T-helper 1 cell treated with Interleukin-12 subunit alpha and Interleukin-12 subunit beta and Interleukin-4 antibody, amounts not matched to agents 30 μg/mL and 1 μg/mL, for 36 hours (primary cell): ENCODE measurements around the gene POU3F2.

ENCODE experiments used
- H3K27ac Mint-ChIP-seq: one replicate; pipeline ENCODE4 v1.8.0; 2021; ENCODE audit warnings: mild to moderate bottlenecking, mixed read lengths
- H3K27me3 Mint-ChIP-seq: one replicate; pipeline ENCODE4 v1.8.0; 2021; ENCODE audit warnings: low read depth, mixed read lengths
- H3K36me3 Mint-ChIP-seq: one replicate; pipeline ENCODE4 v1.8.0; 2021; ENCODE audit warnings: low read depth, mixed read lengths
- H3K4me1 Mint-ChIP-seq: one replicate; pipeline ENCODE4 v1.8.0; 2021; ENCODE audit warnings: low read depth, mixed read lengths
- H3K4me3 Mint-ChIP-seq: one replicate; pipeline ENCODE4 v1.8.0; 2021; ENCODE audit warnings: mild to moderate bottlenecking, moderate library complexity, mixed read lengths
- H3K9me3 Mint-ChIP-seq: one replicate; pipeline ENCODE4 v1.8.0; 2021; ENCODE audit warnings: mixed read lengths

The POU3F2 gene

GRCh38 chr6:98845211-98846020, 11.0 kb downstream of the POU3F2 start:
- peaks cover 13% of the 10 kb centered on the region for H3K4me1 Mint-ChIP-seq
- H3K36me3 Mint-ChIP-seq, result peaks cover 2% of the 10 kb centered on the region
- H3K27me3 Mint-ChIP-seq, result peaks cover 89% of the 10 kb centered on the region
- H3K9me3 Mint-ChIP-seq, result no peaks in the 10 kb centered on the region
- peak overlapping the region; percentile 53 for H3K27ac Mint-ChIP-seq
- peak overlapping the region; percentile 67 for H3K4me3 Mint-ChIP-seq

- Mint-ChIP-seq H3K4me3 (peak overlapping the region; percentile 67), H3K4me1 (peaks cover 13% of the 10 kb centered on the region), H3K36me3 (peaks cover 2% of the 10 kb centered on the region), H3K27ac (no peak overlapping the region), H3K9me3 (no peaks in the 10 kb centered on the region), H3K27me3 (peaks cover 89% of the 10 kb centered on the region)
Observed at GRCh38 chr6:98846021-98846380, 11.6 kb downstream of the POU3F2 start.

GRCh38 chr6:98847416-98847778, 13.0 kb downstream of the POU3F2 start:
- Mint-ChIP-seq H3K4me1 (peaks cover 13% of the 10 kb centered on the region), H3K9me3 (no peaks in the 10 kb centered on the region), H3K27me3 (peaks cover 89% of the 10 kb centered on the region), H3K27ac (no peak overlapping the region), H3K36me3 (peaks cover 2% of the 10 kb centered on the region), H3K4me3 (no peak overlapping the region)

GRCh38 chr6:98847779-98848538, 13.6 kb downstream of the POU3F2 start:
- Mint-ChIP-seq H3K27me3 (peaks cover 83% of the 10 kb centered on the region), H3K4me1 (peaks cover 13% of the 10 kb centered on the region), H3K27ac (no peak overlapping the region), H3K9me3 (no peaks in the 10 kb centered on the region), H3K36me3 (peaks cover 2% of the 10 kb centered on the region), H3K4me3 (no peak overlapping the region)

GRCh38 chr6:98848539-98849242, 14.3 kb downstream of the POU3F2 start:
- Mint-ChIP-seq H3K9me3 (no peaks in the 10 kb centered on the region), H3K4me3 (no peak overlapping the region), H3K27me3 (peaks cover 76% of the 10 kb centered on the region), H3K36me3 (peaks cover 2% of the 10 kb centered on the region), H3K4me1 (peaks cover 13% of the 10 kb centered on the region), H3K27ac (no peak overlapping the region)

- no peak overlapping the region for H3K27ac Mint-ChIP-seq
- no peaks in the 10 kb centered on the region for H3K4me1 Mint-ChIP-seq
- H3K36me3 Mint-ChIP-seq, result peaks cover 4% of the 10 kb centered on the region
- no peaks in the 10 kb centered on the region for H3K9me3 Mint-ChIP-seq
- H3K27me3 Mint-ChIP-seq, result no peaks in the 10 kb centered on the region
- H3K4me3 Mint-ChIP-seq, result no peak overlapping the region
Observed at GRCh38 chr6:98864497-98864896, 30.1 kb downstream of the POU3F2 start.

- Mint-ChIP-seq H3K4me1 (no peaks in the 10 kb centered on the region), H3K9me3 (no peaks in the 10 kb centered on the region), H3K27me3 (no peaks in the 10 kb centered on the region), H3K27ac (no peak overlapping the region), H3K36me3 (peaks cover 4% of the 10 kb centered on the region), H3K4me3 (no peak overlapping the region)
Observed at GRCh38 chr6:98871057-98871456, 36.7 kb downstream of the POU3F2 start.

GRCh38 chr6:98871821-98872220, 37.4 kb downstream of the POU3F2 start:
- H3K27ac Mint-ChIP-seq, result no peak overlapping the region
- no peaks in the 10 kb centered on the region for H3K9me3 Mint-ChIP-seq
- H3K27me3 Mint-ChIP-seq, result no peaks in the 10 kb centered on the region
- no peak overlapping the region for H3K4me3 Mint-ChIP-seq
- no peaks in the 10 kb centered on the region for H3K4me1 Mint-ChIP-seq
- no peaks in the 10 kb centered on the region for H3K36me3 Mint-ChIP-seq

GRCh38 chr6:98875375-98875774, 41.0 kb downstream of the POU3F2 start:
- Mint-ChIP-seq H3K36me3 (no peaks in the 10 kb centered on the region), H3K4me3 (no peak overlapping the region), H3K9me3 (no peaks in the 10 kb centered on the region), H3K27ac (no peak overlapping the region), H3K4me1 (peaks cover 3% of the 10 kb centered on the region), H3K27me3 (no peaks in the 10 kb centered on the region)

GRCh38 chr6:98877250-98877649, 42.9 kb downstream of the POU3F2 start:
- peaks cover 8% of the 10 kb centered on the region for H3K4me1 Mint-ChIP-seq
- no peaks in the 10 kb centered on the region for H3K27me3 Mint-ChIP-seq

GRCh38 chr6:98880486-98880885, 46.1 kb downstream of the POU3F2 start:
- H3K4me1 Mint-ChIP-seq, result peaks cover 8% of the 10 kb centered on the region
- no peaks in the 10 kb centered on the region for H3K9me3 Mint-ChIP-seq
- H3K4me3 Mint-ChIP-seq, result no peak overlapping the region
- H3K27me3 Mint-ChIP-seq, result no peaks in the 10 kb centered on the region
- no peak overlapping the region for H3K27ac Mint-ChIP-seq
- peaks cover 3% of the 10 kb centered on the region for H3K36me3 Mint-ChIP-seq

More at GRCh38 chr6:98877250-98877649, 42.9 kb downstream of the POU3F2 start:
- H3K9me3 Mint-ChIP-seq, result no peaks in the 10 kb centered on the region
- H3K36me3 Mint-ChIP-seq, result no peaks in the 10 kb centered on the region
- H3K4me3 Mint-ChIP-seq, result no peak overlapping the region
- H3K27ac Mint-ChIP-seq, result no peak overlapping the region

- Mint-ChIP-seq H3K36me3 (peaks cover 13% of the 10 kb centered on the region), H3K4me1 (peaks cover 5% of the 10 kb centered on the region), H3K4me3 (no peak overlapping the region), H3K27ac (no peak overlapping the region), H3K27me3 (no peaks in the 10 kb centered on the region), H3K9me3 (no peaks in the 10 kb centered on the region)
Observed at GRCh38 chr6:98885330-98885729, 51.0 kb downstream of the POU3F2 start.

GRCh38 chr6:98887650-98888049, 53.3 kb downstream of the POU3F2 start:
- Mint-ChIP-seq H3K4me1 (no peaks in the 10 kb centered on the region), H3K27ac (no peak overlapping the region), H3K36me3 (peaks cover 15% of the 10 kb centered on the region), H3K9me3 (no peaks in the 10 kb centered on the region), H3K4me3 (no peak overlapping the region), H3K27me3 (no peaks in the 10 kb centered on the region)
